Uterus (tissue), 4 donors: Measurements from ENCODE around the gene CTDP1. TPM values are rescaled to one million over a fixed set of nuclear protein-coding genes. Genes with fewer than 3 reads are reported as not detected.

Experiments used
- DNase-seq, 2 donors: peaks; one replicate each; pipeline ENCODE4 v3.0.0-alpha.2; 2019 to 2020
- H3K27ac ChIP-seq, 2 donors: fragments of 200-600 bp; sonication (generic); 1 replicate in 1 of 2; 2 replicates in 1 of 2; pipeline ENCODE4 v1.5.1; 2016 to 2018
- H3K27me3 ChIP-seq, 2 donors: fragments of 200-600 bp; sonication (generic); one replicate each; pipeline ENCODE4 v1.5.1; 2018 to 2019; ENCODE audit warnings: control low read depth in 1 of 2
- H3K36me3 ChIP-seq, 2 donors: fragments of 200-600 bp; sonication (generic); one replicate each; pipeline ENCODE4 v1.5.1; 2019; ENCODE audit warnings: control low read depth in 1 of 2
- H3K4me1 ChIP-seq, 2 donors: fragments of 200-600 bp; sonication (generic); one replicate each; pipeline ENCODE4 v1.5.1; 2018 to 2019; ENCODE audit warnings: control low read depth in 1 of 2
- H3K4me3 ChIP-seq, 2 donors: fragments of 200-600 bp; sonication (generic); 1 replicate in 1 of 2; 2 replicates in 1 of 2; pipeline ENCODE4 v1.5.1; 2018 to 2019; ENCODE audit warnings: mild to moderate bottlenecking in 1 of 2
- H3K9me3 ChIP-seq, 2 donors: fragments of 200-600 bp; sonication (generic); one replicate each; pipeline ENCODE4 v1.5.1; 2019; ENCODE audit warnings: control low read depth in 1 of 2
- CTCF ChIP-seq, 4 experiments: fragments of 200-600 bp in 2 of 4; fragments of 450-650 bp in 2 of 4; sonication (generic) in 2 of 4; IDR thresholded peaks; one replicate each; pipeline ENCODE4 v1.5.1; 2016 to 2019; ENCODE audit warnings: antibody characterized with exemption in 4 of 4, mild to moderate bottlenecking in 2 of 4, moderate library complexity in 1 of 4
- POLR2A ChIP-seq, 2 donors: fragments of 450-650 bp; IDR thresholded peaks; one replicate each; pipeline ENCODE4 v1.6.1; 2016; ENCODE audit warnings: antibody characterized with exemption in 2 of 2, mild to moderate bottlenecking in 1 of 2, moderate library complexity in 1 of 2
- intact Hi-C: fragments of 100-400 bp; cut with DNase I; formaldehyde crosslinking; loops from one replicate; pipeline ENCODE4 v1.15.1; 2023; ENCODE audit warnings: low total_unique reads
- total RNA-seq, 4 donors: library from RNA; depleted of rRNA in 3 of 4; stranded (reverse); fragments of >200 nt in 3 of 4; gene quantifications; one replicate each; pipeline versions ENCODE4 v1.1.0 to v1.2.4, GENCODE V29; 2014 to 2023
- donor health status: DM: yes; HTN: yes; CAD: no.

The CTDP1 gene
- total RNA-seq, 4 donors from 2014 or later: 6.2 to 22.5 (median 20.4) TPM

DNA sequence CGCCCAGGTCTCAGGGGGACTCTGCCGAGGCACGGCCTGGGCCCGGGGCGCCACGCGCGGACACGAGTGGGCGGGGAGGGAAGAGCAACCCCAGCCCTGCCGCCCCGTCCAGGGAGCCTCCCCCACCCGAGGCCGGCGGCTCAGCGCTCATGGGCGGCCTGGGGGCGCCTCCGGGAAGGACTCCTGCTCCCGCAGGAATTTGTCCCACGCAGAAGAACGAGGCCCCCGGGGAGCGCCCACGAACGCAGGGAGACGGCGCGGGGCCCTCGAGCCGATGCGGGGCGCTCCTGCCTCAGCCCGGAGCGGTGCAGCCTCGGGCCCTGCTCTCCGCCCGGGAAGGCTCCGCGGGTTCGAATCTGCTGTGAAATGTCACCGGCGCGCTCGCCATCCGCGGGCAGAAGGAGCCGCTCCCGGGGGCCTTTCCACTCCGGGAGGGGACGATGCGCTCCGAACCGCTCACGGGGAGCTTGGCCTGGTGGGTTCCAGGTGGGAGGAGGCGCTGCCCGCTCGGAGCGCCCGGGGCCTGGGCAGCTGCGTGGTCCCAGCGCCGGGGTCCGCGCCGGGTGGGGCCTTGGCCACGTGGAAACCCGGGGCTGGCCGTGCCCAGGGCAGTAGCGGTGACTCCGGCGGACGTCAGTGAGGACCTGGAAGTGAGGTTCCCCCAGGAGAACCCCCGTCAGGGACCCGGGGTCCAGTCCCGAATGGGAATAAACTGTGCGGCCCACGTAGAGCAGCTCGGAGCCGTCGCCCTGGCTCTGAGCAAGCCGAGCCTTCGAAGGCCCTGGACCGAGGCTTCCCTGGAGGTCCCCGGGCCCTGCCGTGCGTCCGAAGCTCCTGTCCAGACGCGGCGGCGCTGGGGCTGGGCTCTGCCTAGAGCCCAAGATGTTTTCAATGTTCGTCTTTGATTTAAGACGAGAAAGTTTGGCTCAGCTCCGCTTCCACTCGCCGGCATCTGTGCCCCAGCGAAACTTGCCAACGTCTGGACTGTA, 41.4 kb upstream of the CTDP1 start:
- no peak for DNase-seq
- Histone ChIP-seq H3K4me3 (no peak overlapping the region), H3K4me1 (peaks cover 0 to 5% of the 10 kb centered on the region in 2 donors), H3K36me3 (no peaks in the 10 kb centered on the region), H3K27ac (no peak overlapping the region), H3K27me3 (no peaks in the 10 kb centered on the region), H3K9me3 (no peaks in the 10 kb centered on the region)
- TF ChIP-seq CTCF (IDR thresholded peaks at IDR 0.05): no peak
- TF ChIP-seq POLR2A (IDR thresholded peaks at IDR 0.05): no peak
- intact Hi-C loops: no loop called here

DNA sequence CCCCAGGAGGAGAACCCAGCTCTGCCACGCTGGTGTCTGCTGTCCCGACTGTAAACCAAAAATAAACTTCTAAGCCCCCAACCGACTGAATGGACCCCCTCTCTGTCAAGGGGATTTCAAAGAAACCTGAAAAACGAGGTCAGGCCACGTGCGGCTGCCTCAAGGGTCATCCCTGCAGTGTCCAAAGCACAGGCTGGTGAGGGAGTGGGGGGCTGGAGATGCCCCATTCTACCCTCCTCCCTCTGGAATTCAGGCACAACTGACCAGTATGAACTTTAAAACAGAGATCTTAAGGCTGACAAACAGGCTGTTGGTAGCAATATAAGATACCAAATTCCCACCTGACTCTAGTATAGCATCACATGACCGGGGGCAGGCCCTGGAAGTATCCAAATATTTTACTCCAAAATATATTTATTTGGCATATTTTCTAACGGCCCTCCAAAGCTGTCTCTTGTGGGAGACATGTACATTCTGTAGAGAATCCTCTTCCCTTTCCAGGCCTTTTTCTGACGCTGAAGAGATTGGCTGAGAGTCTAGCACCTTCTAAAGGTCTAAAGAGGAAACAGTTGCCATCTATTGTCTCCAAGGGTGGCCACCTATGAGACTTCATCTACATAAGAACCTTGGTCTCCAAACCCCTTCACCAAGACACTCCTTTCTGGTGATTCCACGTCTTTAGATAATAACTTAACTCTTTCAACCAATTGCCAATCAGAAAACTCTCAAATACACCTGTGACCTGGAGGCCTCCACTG, 40.4 kb upstream of the CTDP1 start:
- no peak for DNase-seq
- Histone ChIP-seq H3K4me1 (peaks cover 0 to 9% of the 10 kb centered on the region in 2 donors), H3K27ac (no peak overlapping the region), H3K4me3 (no peak overlapping the region), H3K36me3 (no peaks in the 10 kb centered on the region), H3K9me3 (no peaks in the 10 kb centered on the region), H3K27me3 (no peaks in the 10 kb centered on the region)
- intact Hi-C loops: no loop called here
- TF ChIP-seq POLR2A (IDR thresholded peaks at IDR 0.05) (no peak), CTCF (IDR thresholded peaks at IDR 0.05) (no peak)

DNA sequence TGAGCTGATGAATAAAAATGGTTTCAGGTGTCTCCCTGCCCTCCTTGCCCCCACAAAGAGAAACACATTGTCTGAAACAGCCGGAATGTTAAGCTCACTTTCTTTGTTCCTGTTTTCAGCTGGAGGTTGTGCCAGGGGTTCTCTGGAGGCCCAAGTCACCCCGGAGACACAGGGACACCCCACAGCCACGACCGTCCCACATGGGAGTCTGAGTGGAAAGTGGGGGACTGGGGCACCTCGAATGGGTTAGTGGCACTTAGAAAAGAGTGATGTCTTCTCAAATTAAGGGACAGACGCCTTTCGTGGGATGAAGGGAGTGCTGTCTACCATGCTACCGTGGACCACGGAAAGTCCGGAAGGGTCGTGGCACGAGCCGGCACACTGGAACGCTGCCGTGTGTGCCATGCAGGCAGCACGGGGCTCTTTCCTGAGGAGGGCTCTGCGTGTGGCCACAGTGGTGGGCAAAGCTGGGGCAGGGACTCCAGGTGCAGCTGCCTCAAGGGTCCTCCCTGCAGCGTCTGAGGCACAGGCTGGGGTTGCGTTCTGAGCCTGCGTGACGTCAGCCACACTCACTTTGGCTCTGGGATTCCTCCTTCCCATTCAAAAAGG, 39.4 kb upstream of the CTDP1 start:
- no peaks in the 10 kb centered on the region for H3K27me3 ChIP-seq

GRCh38 chr18:79640875-79641274, 38.7 kb upstream of the CTDP1 start:
- Histone ChIP-seq H3K4me1 (peaks cover 0 to 9% of the 10 kb centered on the region in 2 donors), H3K27ac (no peak overlapping the region), H3K9me3 (no peaks in the 10 kb centered on the region), H3K4me3 (no peak overlapping the region), H3K36me3 (no peaks in the 10 kb centered on the region), H3K27me3 (no peaks in the 10 kb centered on the region)
- no peak for TF ChIP-seq POLR2A (IDR thresholded peaks at IDR 0.05)
- no peak for DNase-seq
- intact Hi-C loops: no loop called here

More for the DNA sequence above, 39.4 kb upstream of the CTDP1 start:
- TF ChIP-seq POLR2A (IDR thresholded peaks at IDR 0.05) (no peak), CTCF (IDR thresholded peaks at IDR 0.05) (no peak)
- no peak overlapping the region for H3K27ac ChIP-seq
- intact Hi-C loops: no loop called here
- H3K36me3 ChIP-seq: no peaks in the 10 kb centered on the region
- DNase-seq: no peak
- no peak overlapping the region for H3K4me3 ChIP-seq
- H3K4me1 ChIP-seq: peaks cover 0 to 9% of the 10 kb centered on the region in 2 donors
- no peaks in the 10 kb centered on the region for H3K9me3 ChIP-seq

GRCh38 chr18:79641722-79642497, 37.7 kb upstream of the CTDP1 start:
- intact Hi-C loops: loop anchor here (2.0 kb wide), 1 partner anchor 261 kb away; no protein-coding TSS in a partner anchor
- no peaks in the 10 kb centered on the region for H3K9me3 ChIP-seq
- H3K27ac ChIP-seq: no peak overlapping the region
- DNase-seq: no peak
- no peaks in the 10 kb centered on the region for H3K36me3 ChIP-seq
- H3K4me1 ChIP-seq: peaks cover 0 to 9% of the 10 kb centered on the region in 2 donors
- TF ChIP-seq CTCF (IDR thresholded peaks at IDR 0.05) (no peak), POLR2A (IDR thresholded peaks at IDR 0.05) (no peak)
- H3K27me3 ChIP-seq: no peaks in the 10 kb centered on the region
- no peak overlapping the region for H3K4me3 ChIP-seq
